ENCODE data around the gene TBC1D12.

Gene TBC1D12

DNA sequence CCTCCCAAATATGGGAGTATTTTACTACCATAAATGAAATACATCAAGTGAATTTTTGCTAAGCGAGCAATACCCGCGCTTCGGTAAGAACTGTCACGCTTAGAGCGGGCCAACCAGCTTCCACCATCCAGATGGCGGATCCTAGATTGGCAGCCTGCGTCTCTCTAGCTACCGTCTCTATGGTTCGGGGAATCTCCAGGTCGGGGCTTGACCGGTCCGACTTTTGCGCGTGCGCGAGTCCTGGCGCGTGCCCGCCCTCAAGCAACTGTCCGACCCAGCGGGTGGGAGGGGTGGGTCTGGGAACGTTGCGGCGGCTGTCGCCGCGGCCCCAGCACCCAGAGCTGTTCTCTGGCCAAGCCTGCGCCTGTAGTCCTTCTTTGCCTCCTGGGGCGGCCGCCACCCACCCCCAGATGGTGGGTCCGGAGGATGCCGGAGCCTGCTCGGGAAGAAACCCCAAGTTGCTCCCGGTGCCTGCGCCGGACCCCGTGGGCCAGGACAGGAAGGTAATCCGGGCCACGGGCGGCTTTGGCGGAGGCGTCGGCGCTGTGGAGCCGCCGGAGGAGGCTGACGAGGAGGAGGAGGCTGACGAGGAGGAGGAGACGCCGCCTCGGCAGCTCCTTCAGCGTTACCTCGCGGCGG lies at the start of gene TBC1D12:
Gene TBC1D12 (plus strand): TSS at position 338 of the 639 bp plus-strand sequence. CDS start 73 bp downstream, at position 411.
- H3K4me3 ChIP-seq (ENCODE audit: low read depth, low read length), result peak within 1 kb of the TSS; percentile 81
- peak; percentile 75 for DNase-seq (ENCODE audit: low read depth, low spot score)
- ChIA-PET POLR2A (interaction anchor here (0.7 to 0.8 kb wide), 3 partner anchors 21 to 44 kb away, joined by 3 to 5 read pairs (median 4); partner anchors contain the start of gene NOC3L), CTCF (interaction anchor here (0.7 to 3.7 kb wide), 5 partner anchors 8 to 42 kb away, joined by 3 to 15 read pairs (median 3); partner anchors contain the start of gene NOC3L)
- TF ChIP-seq, protein P1, sequence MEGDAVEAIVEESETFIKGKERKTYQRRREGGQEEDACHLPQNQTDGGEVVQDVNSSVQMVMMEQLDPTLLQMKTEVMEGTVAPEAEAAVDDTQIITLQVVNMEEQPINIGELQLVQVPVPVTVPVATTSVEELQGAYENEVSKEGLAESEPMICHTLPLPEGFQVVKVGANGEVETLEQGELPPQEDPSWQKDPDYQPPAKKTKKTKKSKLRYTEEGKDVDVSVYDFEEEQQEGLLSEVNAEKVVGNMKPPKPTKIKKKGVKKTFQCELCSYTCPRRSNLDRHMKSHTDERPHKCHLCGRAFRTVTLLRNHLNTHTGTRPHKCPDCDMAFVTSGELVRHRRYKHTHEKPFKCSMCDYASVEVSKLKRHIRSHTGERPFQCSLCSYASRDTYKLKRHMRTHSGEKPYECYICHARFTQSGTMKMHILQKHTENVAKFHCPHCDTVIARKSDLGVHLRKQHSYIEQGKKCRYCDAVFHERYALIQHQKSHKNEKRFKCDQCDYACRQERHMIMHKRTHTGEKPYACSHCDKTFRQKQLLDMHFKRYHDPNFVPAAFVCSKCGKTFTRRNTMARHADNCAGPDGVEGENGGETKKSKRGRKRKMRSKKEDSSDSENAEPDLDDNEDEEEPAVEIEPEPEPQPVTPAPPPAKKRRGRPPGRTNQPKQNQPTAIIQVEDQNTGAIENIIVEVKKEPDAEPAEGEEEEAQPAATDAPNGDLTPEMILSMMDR (IDR thresholded peaks at IDR 0.05; ENCODE audit: insufficient read depth, low read length, missing control alignments), result no peak

DNA sequence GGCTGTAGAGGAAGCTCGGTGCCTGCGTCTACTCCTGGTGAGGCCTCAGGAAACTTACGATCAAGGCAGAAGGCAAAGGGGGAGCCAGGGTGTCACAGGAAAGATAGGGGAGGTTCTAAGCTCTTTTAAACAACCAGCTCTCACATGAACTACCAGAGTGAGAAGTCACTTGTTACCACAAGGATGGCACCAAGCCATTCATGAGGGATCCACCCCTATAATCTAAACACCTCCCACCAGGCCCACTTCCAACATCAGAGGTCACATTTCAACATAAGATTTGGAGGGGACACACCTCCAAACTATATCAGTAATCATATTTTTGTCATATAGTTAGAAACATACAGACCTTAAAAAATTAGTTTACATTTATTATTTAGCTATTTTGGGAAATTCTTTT lies 49.0 kb upstream of the TBC1D12 start:
- ChIA-PET POLR2A (interaction anchor here (0.5 kb wide), 1 partner anchor 10 kb away, joined by 3 read pairs; no protein-coding TSS in a partner anchor), CTCF (interaction anchor here (1.0 to 4.9 kb wide), 5 partner anchors 9 to 92 kb away, joined by 3 to 36 read pairs (median 7); partner anchors contain the start of gene NOC3L)
- no peak overlapping the region for H3K4me3 ChIP-seq (ENCODE audit: low read depth, low read length)
- DNase-seq (ENCODE audit: low read depth, low spot score), result no peak
- TF ChIP-seq, protein P1 (IDR thresholded peaks at IDR 0.05; ENCODE audit: insufficient read depth, low read length, missing control alignments), result no peak

DNA sequence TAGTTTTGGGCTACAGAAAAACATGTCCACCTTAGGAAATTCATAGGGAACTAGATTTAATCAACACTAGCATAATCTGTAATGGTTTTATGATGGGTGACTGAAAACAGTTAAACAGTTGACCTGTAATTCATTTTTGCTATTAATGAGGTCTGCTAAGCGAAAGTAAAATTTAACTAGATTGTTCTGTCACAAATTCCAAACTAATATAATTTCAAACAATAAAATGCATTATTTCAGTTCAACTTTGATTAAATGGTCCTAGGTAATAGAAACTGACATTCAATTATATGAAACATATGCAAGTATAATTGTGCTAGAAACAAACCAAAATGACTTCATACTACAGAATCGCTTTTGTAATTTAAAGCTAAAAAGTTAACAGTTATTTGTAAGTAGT lies 46.5 kb upstream of the TBC1D12 start:
- TF ChIP-seq, protein P1 (IDR thresholded peaks at IDR 0.05; ENCODE audit: insufficient read depth, low read length, missing control alignments), result no peak
- ChIA-PET CTCF (interaction anchor here (1.5 to 4.9 kb wide), 4 partner anchors 17 to 439 kb away, joined by 3 to 36 read pairs (median 10); no protein-coding TSS in a partner anchor), POLR2A (no interaction called here)
- DNase-seq (ENCODE audit: low read depth, low spot score), result no peak
- H3K4me3 ChIP-seq (ENCODE audit: low read depth, low read length), result no peak overlapping the region

DNA sequence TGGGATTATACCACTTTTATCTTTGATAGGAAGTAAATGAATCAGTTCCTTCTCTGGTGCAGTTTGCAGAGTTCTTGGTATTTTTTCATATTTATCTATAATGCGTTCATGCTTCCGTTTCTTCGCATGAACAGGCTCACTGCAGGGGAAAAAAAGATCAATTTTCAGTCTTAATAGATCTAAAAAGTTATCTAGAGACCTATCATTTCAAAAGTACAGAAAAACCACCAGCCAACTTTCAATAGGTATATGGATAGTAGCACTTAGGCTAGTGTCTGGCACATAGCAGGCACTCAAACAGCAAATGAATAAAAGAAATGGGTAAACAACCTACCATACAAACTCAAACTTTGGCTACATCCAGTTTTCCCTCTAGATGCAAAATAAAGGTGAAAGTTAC lies 45.1 kb upstream of the TBC1D12 start:
- POLR2A ChIA-PET, result no interaction called here
- DNase-seq (ENCODE audit: low read depth, low spot score), result no peak
- H3K4me3 ChIP-seq (ENCODE audit: low read depth, low read length), result no peak overlapping the region
- CTCF ChIA-PET, result interaction anchor here (0.9 to 4.9 kb wide), 5 partner anchors 16 to 88 kb away, joined by 3 to 36 read pairs (median 12); no protein-coding TSS in a partner anchor
- TF ChIP-seq, protein P1 (IDR thresholded peaks at IDR 0.05; ENCODE audit: insufficient read depth, low read length, missing control alignments), result no peak

DNA sequence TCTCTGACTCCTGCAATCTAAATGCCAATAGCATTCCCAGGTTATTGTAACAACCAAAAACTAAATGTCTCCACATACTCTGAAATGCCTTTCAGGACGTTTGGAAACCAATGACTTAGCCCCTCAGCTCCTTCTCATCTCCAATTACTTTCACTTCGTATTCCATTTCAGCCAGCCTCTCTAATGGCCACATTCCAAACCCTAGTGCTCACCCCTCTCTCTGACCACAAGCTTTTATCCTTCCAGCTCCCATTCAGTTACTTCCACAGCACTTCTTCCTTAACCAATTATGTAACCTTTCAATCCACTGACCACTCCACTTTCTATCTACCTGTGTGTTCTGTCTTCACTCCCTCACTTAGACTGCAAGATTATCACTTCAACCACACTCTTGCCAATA lies 43.9 kb upstream of the TBC1D12 start:
- TF ChIP-seq, protein P1 (IDR thresholded peaks at IDR 0.05; ENCODE audit: insufficient read depth, low read length, missing control alignments), result no peak
- peak; percentile 85 for DNase-seq (ENCODE audit: low read depth, low spot score)
- H3K4me3 ChIP-seq (ENCODE audit: low read depth, low read length), result peak overlapping the region; percentile 42
- ChIA-PET CTCF (interaction anchor here (1.1 to 2.4 kb wide), 3 partner anchors 38 to 441 kb away, joined by 4 to 20 read pairs (median 9); no protein-coding TSS in a partner anchor), POLR2A (interaction anchor here (0.7 to 1.1 kb wide), 3 partner anchors 44 to 71 kb away, joined by 3 to 5 read pairs (median 4); partner anchors contain the start of gene TBC1D12)

DNA sequence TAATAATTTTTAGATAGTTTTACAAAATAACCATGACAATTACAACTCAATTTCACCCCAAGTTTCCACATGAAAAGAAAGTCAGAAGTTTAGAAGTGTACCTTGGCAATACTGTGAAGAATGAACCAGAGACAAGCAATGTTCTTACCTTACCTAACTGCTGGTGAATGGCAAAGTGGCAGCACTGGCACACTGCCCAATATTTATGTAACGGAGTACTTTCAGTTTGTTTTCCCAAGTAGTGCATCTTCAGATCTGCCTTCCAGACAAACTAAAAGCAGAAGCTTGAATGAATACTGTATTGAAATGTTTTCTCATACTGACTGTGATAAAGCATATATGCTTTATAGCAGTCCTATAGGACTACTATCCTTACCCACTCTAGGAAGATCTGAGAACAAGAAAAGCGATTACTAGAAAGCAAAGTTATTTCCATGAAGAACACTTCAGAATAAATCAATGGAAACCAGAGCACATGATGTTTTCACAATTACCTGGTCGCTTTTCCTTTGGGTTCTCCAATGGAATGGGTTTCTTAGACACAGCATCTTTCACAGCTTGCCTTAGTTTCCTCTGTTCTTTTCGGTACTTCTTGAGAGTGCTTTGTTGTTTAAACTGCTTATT lies 41.1 kb upstream of the TBC1D12 start:
- H3K4me3 ChIP-seq (ENCODE audit: low read depth, low read length), result no peak overlapping the region; the same call in 1 of the 2 replicates

More for the DNA sequence above, 41.1 kb upstream of the TBC1D12 start:
- CTCF ChIA-PET, result interaction anchor here (1.1 to 4.3 kb wide), 9 partner anchors 8 to 445 kb away, joined by 3 to 41 read pairs (median 6); no protein-coding TSS in a partner anchor
- POLR2A ChIA-PET, result interaction anchor here (0.5 kb wide), 1 partner anchor 23 kb away, joined by 3 read pairs; no protein-coding TSS in a partner anchor
- TF ChIP-seq, protein P1 (IDR thresholded peaks at IDR 0.05; ENCODE audit: insufficient read depth, low read length, missing control alignments), result no peak
- DNase-seq (ENCODE audit: low read depth, low spot score), result no peak
